ENCODE results near the gene MATN3. TPM values are rescaled to one million over a fixed set of nuclear protein-coding genes. Genes with fewer than 3 reads are reported as not detected.

MATN3 gene
- total and polyA plus RNA-seq, 9 of the 15 experiments (the other 6 are each of a cell fraction or from before 2014, with no cell fraction given): not detected

- H3K27me3 ChIP-seq (ENCODE audit: control insufficient read depth in 2 of 2, insufficient read depth in 2 of 2, low read length in 2 of 2): no peaks in the 10 kb centered on the region
- peaks cover 0 to 23% of the 10 kb centered on the region in 2 experiments; a peak in 3 of 5 replicates for H3K4me1 ChIP-seq (replicated peaks in 1 of 2; ENCODE audit: control insufficient read depth in 2 of 2, insufficient read depth in 2 of 2, low read length in 2 of 2)
- no peak for FAIRE-seq
- ChIA-PET CTCF (ENCODE audit: low intra/inter-chr PET ratio) (no interaction called here), POLR2A (interaction anchor here (0.6 to 2.7 kb wide), 8 partner anchors 10 to 227 kb away, joined by 3 to 20 read pairs (median 4); no protein-coding TSS in a partner anchor)
- H2AFZ ChIP-seq (ENCODE audit: low read depth, low read length): peak overlapping the region; percentile 99
- BruUV-seq (replicated peaks): TSS peak; percentile 94
- WGBS (ENCODE audit: insufficient coverage, low coverage, missing lambda C conversion rate): 3% methylated on average over 10 of the region's 10 CpGs
- H3K79me2 ChIP-seq (ENCODE audit: control insufficient read depth, insufficient read depth, low read length): peaks cover 41% of the 10 kb centered on the region
- in situ Hi-C loops (cut with MboI) (no loop called here), intact Hi-C loops (cut with micrococcal nuclease) (loop anchor here (5.0 kb wide), 1 partner anchor 150 kb away; the partner anchor contains the start of gene TTC32)
- peak overlapping the region; percentile 70 for H3K4me3 ChIP-seq
- H3K9me3 ChIP-seq (replicated peaks; ENCODE audit: control insufficient read depth, insufficient read depth, low read depth, low read length): no peaks in the 10 kb centered on the region; the same call in 1 of the 2 replicates
- H3K9ac ChIP-seq (ENCODE audit: insufficient read depth in 1 of 2, low read depth in 2 of 2, low read length in 2 of 2): peak overlapping the region; percentile 94 to 95; a peak in 3 of 4 replicates
- H3K9me1 ChIP-seq (ENCODE audit: control insufficient read depth, insufficient read depth, low read length): no peaks in the 10 kb centered on the region
- H3K4me2 ChIP-seq (ENCODE audit: insufficient read depth, low read length): peak overlapping the region; percentile 97
- ATAC-seq: no peak
- H3K36me3 ChIP-seq (ENCODE audit: control insufficient read depth, insufficient read depth, low read length): 0 out of 3 replicates have a peak, but pooled peaks cover 2% of the 10 kb centered on the region
- H4K20me1 ChIP-seq (replicated peaks; ENCODE audit: control insufficient read depth, insufficient read depth, low read length): peaks cover 21% of the 10 kb centered on the region
- peak overlapping the region; percentile 98 for H3K27ac ChIP-seq (ENCODE audit: extremely low read depth, low read depth, low read length)
- no peak for DNase-seq (ENCODE audit: extremely low read depth in 1 of 4, low spot score in 3 of 4)
- TF ChIP-seq ZNF592 (IDR thresholded peaks at IDR 0.05) (no peak), ZNF24 (IDR thresholded peaks at IDR 0.05) (no peak), DACH1 (IDR thresholded peaks at IDR 0.05; ENCODE audit: partially characterized antibody) (no peak), ZNF431 (CRISPR knock-in tag; IDR thresholded peaks at IDR 0.05) (no peak), ZBTB17 (CRISPR knock-in tag; IDR thresholded peaks at IDR 0.05) (no peak), GABPA (tag; conservative IDR thresholded peaks at IDR 0.05; ENCODE audit: low read depth) (no peak), C11orf30 (IDR thresholded peaks at IDR 0.05; ENCODE audit: low read depth) (no peak), MCM2 (IDR thresholded peaks at IDR 0.05; ENCODE audit: low read depth) (no peak), ELF1 (tag; IDR thresholded peaks at IDR 0.05) (0 out of 2 replicates have a peak, but pooled peaks have one; percentile 16), ETV1 (tag; conservative IDR thresholded peaks at IDR 0.05; ENCODE audit: low read depth) (no peak), ZBTB33 (CRISPR knock-in tag; IDR thresholded peaks at IDR 0.05) (no peak), ZNF589 (CRISPR knock-in tag; IDR thresholded peaks at IDR 0.05; ENCODE audit: low read depth) (0 out of 2 replicates have a peak, but pooled peaks have one; percentile 43), FOSL1 (tag; conservative IDR thresholded peaks at IDR 0.05) (no peak), EHMT2 (IDR thresholded peaks at IDR 0.05) (no peak), MAFF (IDR thresholded peaks at IDR 0.05; ENCODE audit: low read length) (no peak)
- TF ChIP-seq, protein P1, sequence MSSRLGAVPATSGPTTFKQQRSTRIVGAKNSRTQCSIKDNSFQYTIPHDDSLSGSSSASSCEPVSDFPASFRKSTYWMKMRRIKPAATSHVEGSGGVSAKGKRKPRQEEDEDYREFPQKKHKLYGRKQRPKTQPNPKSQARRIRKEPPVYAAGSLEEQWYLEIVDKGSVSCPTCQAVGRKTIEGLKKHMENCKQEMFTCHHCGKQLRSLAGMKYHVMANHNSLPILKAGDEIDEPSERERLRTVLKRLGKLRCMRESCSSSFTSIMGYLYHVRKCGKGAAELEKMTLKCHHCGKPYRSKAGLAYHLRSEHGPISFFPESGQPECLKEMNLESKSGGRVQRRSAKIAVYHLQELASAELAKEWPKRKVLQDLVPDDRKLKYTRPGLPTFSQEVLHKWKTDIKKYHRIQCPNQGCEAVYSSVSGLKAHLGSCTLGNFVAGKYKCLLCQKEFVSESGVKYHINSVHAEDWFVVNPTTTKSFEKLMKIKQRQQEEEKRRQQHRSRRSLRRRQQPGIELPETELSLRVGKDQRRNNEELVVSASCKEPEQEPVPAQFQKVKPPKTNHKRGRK (tag; IDR thresholded peaks at IDR 0.05): 0 out of 2 replicates have a peak, but pooled peaks have one; percentile 34
These were observed 39.9 kb upstream of the MATN3 start for GRCh38 chr2:20052229-20052851.

Measured in K562 (cell line).